GM10266 (cell line): ENCODE results near the gene LPIN2.
"Not testable (repeated sequence)": the region's sequence is repeated elsewhere in the genome, so short reads cannot be mapped to it uniquely, and the experiment has no call there.

Experiments
- DNase-seq: peaks from one replicate; pipeline ENCODE4 v3.0.0; 2012; ENCODE audit errors: extremely low spot score
- CTCF ChIP-seq: IDR thresholded peaks from 2 replicates; pipeline ENCODE4 v1.5.1; 2012; ENCODE audit warnings: mild to moderate bottlenecking, low read depth; ENCODE audit not compliant: control insufficient read depth, insufficient read depth; ENCODE audit errors: missing control alignments

LPIN2 gene

GRCh38 chr18:3015204-3015592 lies 2.3 kb upstream of the LPIN2 start:
- no peak for TF ChIP-seq CTCF
- no peak for DNase-seq

GRCh38 chr18:3014503-3015203 lies 1.7 kb upstream of the LPIN2 start:
- no peak for DNase-seq
- no peak for TF ChIP-seq CTCF

GRCh38 chr18:3012136-3013023 lies 564 bp downstream of the LPIN2 start:
- DNase-seq = peak; percentile 62
- no peak for TF ChIP-seq CTCF

GRCh38 chr18:3010086-3010485 lies 2.9 kb downstream of the LPIN2 start:
- DNase-seq = no peak
- no peak for TF ChIP-seq CTCF

GRCh38 chr18:3008541-3008940 lies 4.4 kb downstream of the LPIN2 start:
- no peak for TF ChIP-seq CTCF
- no peak for DNase-seq

GRCh38 chr18:3007491-3007890 lies 5.5 kb downstream of the LPIN2 start:
- no peak for TF ChIP-seq CTCF
- DNase-seq = no peak

- DNase-seq = no peak
Observed at GRCh38 chr18:3005462-3005861, 7.5 kb downstream of the LPIN2 start.

GRCh38 chr18:3003766-3004165 lies 9.2 kb downstream of the LPIN2 start:
- not testable (repeated sequence) for DNase-seq

More at GRCh38 chr18:3005462-3005861, 7.5 kb downstream of the LPIN2 start:
- no peak for TF ChIP-seq CTCF
